Caco-2 (cell line): ENCODE results near the gene DLK1. TPM values are rescaled to one million over a fixed set of nuclear protein-coding genes. Genes with fewer than 3 reads are reported as not detected.

Experiments used
- BruUV-seq: library from RNA; stranded (reverse); fragments of 400-500 nt; replicated peaks from 2 replicates; lab custom pipeline; 2021; lab: Mats Ljungman, UMichigan
- CTCF ChIA-PET: fragments of 300-600 bp; sonication (Branson Sonifier 250); formaldehyde crosslinking; loops from one replicate; lab custom pipeline; 2022; ENCODE audit warnings: antibody characterized with exemption; lab: Charles Lee
- POLR2A ChIA-PET: fragments of 300-600 bp; sonication (Branson Sonifier 250); formaldehyde crosslinking; loops from one replicate; lab custom pipeline; 2022; ENCODE audit warnings: antibody characterized with exemption; lab: Charles Lee
- DNase-seq, 2 experiments: peaks; one replicate each; pipeline versions ENCODE4 v3.0.0 to v3.0.0-alpha.2; 2020 to 2022
- H3K27me3 ChIP-seq: replicated peaks from 2 replicates; pipeline ENCODE4 v1.6.0; 2011; ENCODE audit warnings: low read length; ENCODE audit not compliant: control insufficient read depth, insufficient read depth
- H3K36me3 ChIP-seq: 2 replicates; pipeline ENCODE4 v1.5.1; 2011; ENCODE audit warnings: low read length; ENCODE audit not compliant: control insufficient read depth, insufficient read depth
- H3K4me1 ChIP-seq: fragments of 250-450 bp; sonication (Bioruptor Pico); 2 replicates; pipeline ENCODE4 v1.5.1; 2020; ENCODE audit warnings: mild to moderate bottlenecking
- H3K4me3 ChIP-seq: 2 replicates; pipeline ENCODE4 v1.5.1; 2011; ENCODE audit warnings: low read depth, mild to moderate bottlenecking, control low read depth, low read length
- H3K9me3 ChIP-seq: fragments of 250-450 bp; sonication (Bioruptor Pico); 2 replicates; pipeline ENCODE4 v1.5.1; 2020; ENCODE audit warnings: mild to moderate bottlenecking, moderate library complexity
- H3K27ac Mint-ChIP-seq: one replicate; pipeline ENCODE4 v1.8.0; 2022; ENCODE audit warnings: mixed read lengths; ENCODE audit not compliant: unreplicated experiment
- H3K27me3 Mint-ChIP-seq: one replicate; pipeline ENCODE4 v1.8.0; 2022; ENCODE audit warnings: mixed read lengths; ENCODE audit not compliant: insufficient read depth, unreplicated experiment
- H3K36me3 Mint-ChIP-seq: one replicate; pipeline ENCODE4 v1.8.0; 2022; ENCODE audit warnings: mild to moderate bottlenecking, mixed read lengths; ENCODE audit not compliant: insufficient read depth, unreplicated experiment
- H3K4me1 Mint-ChIP-seq: one replicate; pipeline ENCODE4 v1.8.0; 2022; ENCODE audit warnings: low read depth, mixed read lengths; ENCODE audit not compliant: unreplicated experiment
- H3K4me3 Mint-ChIP-seq: one replicate; pipeline ENCODE4 v1.8.0; 2022; ENCODE audit warnings: mild to moderate bottlenecking, moderate library complexity, mixed read lengths; ENCODE audit not compliant: unreplicated experiment
- H3K9me3 Mint-ChIP-seq: one replicate; pipeline ENCODE4 v1.8.0; 2022; ENCODE audit warnings: mixed read lengths; ENCODE audit not compliant: unreplicated experiment
- intact Hi-C: fragments of 100-400 bp; cut with micrococcal nuclease; formaldehyde crosslinking; loops from one replicate; pipeline ENCODE4 v1.10.0; 2022; ENCODE audit not compliant: unreplicated experiment
- total RNA-seq: library from RNA; stranded (reverse); gene quantifications from 2 replicates; pipeline ENCODE4 v1.2.3, GENCODE V29; 2022
- TF ChIP-seq, protein P1 (sequence below), 2 experiments: fragments of 200-600 bp in 1 of 2; IDR thresholded peaks; 1 replicate in 1 of 2; 2 replicates in 1 of 2; pipeline versions ENCODE4 v1.5.1 to v1.8.0; 2011 to 2022; ENCODE audit warnings: antibody characterized with exemption in 1 of 2, control low read depth in 1 of 2, inconsistent platforms in 1 of 2, low read depth in 1 of 2, low read length in 1 of 2, mild to moderate bottlenecking in 1 of 2, moderate library complexity in 1 of 2; ENCODE audit not compliant: insufficient read depth in 1 of 2, severe bottlenecking in 1 of 2, unreplicated experiment in 1 of 2

The DLK1 gene
- total RNA-seq, 1 experiment from 2014 or later, result not detected

GRCh38 chr14:100780246-100780645 is 53.6 kb downstream of the DLK1 start:
- Histone ChIP-seq H3K9me3 (no peaks in the 10 kb centered on the region), H3K27me3 (no peaks in the 10 kb centered on the region), H3K4me3 (no peak overlapping the region), H3K36me3 (no peaks in the 10 kb centered on the region), H3K4me1 (no peaks in the 10 kb centered on the region)
- TF ChIP-seq, protein P1, sequence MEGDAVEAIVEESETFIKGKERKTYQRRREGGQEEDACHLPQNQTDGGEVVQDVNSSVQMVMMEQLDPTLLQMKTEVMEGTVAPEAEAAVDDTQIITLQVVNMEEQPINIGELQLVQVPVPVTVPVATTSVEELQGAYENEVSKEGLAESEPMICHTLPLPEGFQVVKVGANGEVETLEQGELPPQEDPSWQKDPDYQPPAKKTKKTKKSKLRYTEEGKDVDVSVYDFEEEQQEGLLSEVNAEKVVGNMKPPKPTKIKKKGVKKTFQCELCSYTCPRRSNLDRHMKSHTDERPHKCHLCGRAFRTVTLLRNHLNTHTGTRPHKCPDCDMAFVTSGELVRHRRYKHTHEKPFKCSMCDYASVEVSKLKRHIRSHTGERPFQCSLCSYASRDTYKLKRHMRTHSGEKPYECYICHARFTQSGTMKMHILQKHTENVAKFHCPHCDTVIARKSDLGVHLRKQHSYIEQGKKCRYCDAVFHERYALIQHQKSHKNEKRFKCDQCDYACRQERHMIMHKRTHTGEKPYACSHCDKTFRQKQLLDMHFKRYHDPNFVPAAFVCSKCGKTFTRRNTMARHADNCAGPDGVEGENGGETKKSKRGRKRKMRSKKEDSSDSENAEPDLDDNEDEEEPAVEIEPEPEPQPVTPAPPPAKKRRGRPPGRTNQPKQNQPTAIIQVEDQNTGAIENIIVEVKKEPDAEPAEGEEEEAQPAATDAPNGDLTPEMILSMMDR (IDR thresholded peaks at IDR 0.05; ENCODE audit: insufficient read depth in 1 of 2, low read depth in 1 of 2, low read length in 1 of 2, severe bottlenecking in 1 of 2, unreplicated experiment in 1 of 2), result no peak
- H3K4me1 Mint-ChIP-seq, result no peaks in the 10 kb centered on the region
- intact Hi-C loops, result no loop called here
- no peak overlapping the region for H3K27ac Mint-ChIP-seq
- BruUV-seq, result no TSS peak
- no peak overlapping the region for H3K4me3 Mint-ChIP-seq
- H3K36me3 Mint-ChIP-seq, result no peaks in the 10 kb centered on the region
- ChIA-PET CTCF (no interaction called here), POLR2A (no interaction called here)
- H3K9me3 Mint-ChIP-seq, result no peaks in the 10 kb centered on the region
- DNase-seq, result no peak
- peaks cover 3% of the 10 kb centered on the region for H3K27me3 Mint-ChIP-seq

GRCh38 chr14:100780646-100781355 is 54.1 kb downstream of the DLK1 start:
- intact Hi-C loops, result no loop called here
- no peak overlapping the region for H3K27ac Mint-ChIP-seq
- H3K27me3 Mint-ChIP-seq, result peaks cover 3% of the 10 kb centered on the region
- Histone ChIP-seq H3K9me3 (no peaks in the 10 kb centered on the region), H3K27me3 (no peaks in the 10 kb centered on the region), H3K36me3 (no peaks in the 10 kb centered on the region), H3K4me1 (no peaks in the 10 kb centered on the region), H3K4me3 (no peak overlapping the region)
- DNase-seq, result no peak
- H3K9me3 Mint-ChIP-seq, result no peaks in the 10 kb centered on the region
- H3K36me3 Mint-ChIP-seq, result no peaks in the 10 kb centered on the region
- BruUV-seq, result no TSS peak
- ChIA-PET CTCF (interaction anchor here (0.7 kb wide), 1 partner anchor 255 kb away, joined by 4 read pairs; no protein-coding TSS in a partner anchor), POLR2A (no interaction called here)
- no peak overlapping the region for H3K4me3 Mint-ChIP-seq
- no peaks in the 10 kb centered on the region for H3K4me1 Mint-ChIP-seq
- TF ChIP-seq, protein P1 (IDR thresholded peaks at IDR 0.05; ENCODE audit: insufficient read depth in 1 of 2, low read depth in 1 of 2, low read length in 1 of 2, severe bottlenecking in 1 of 2, unreplicated experiment in 1 of 2), result no peak

DNA sequence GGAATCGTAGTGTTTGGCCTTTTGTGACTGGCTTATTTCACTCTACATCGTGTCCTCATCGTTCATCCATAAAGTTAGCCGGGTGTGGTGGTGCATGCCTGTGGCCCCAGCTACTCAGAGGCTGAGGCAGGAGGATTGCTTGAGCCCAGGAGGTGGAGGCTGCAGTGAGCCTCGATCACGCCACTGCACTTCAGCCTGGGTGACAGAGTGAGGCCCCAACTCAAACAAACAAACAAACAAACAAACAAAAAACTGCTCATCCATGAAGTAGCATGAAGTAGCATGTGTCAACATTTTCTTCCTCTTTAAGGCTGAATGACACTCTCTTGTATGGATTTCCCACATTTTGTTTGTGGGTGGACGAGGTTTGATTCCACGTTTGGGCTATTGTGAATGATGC is 55.3 kb downstream of the DLK1 start:
- Mint-ChIP-seq H3K27ac (no peak overlapping the region), H3K4me3 (no peak overlapping the region), H3K36me3 (no peaks in the 10 kb centered on the region), H3K4me1 (no peaks in the 10 kb centered on the region), H3K27me3 (peaks cover 3% of the 10 kb centered on the region), H3K9me3 (no peaks in the 10 kb centered on the region)
- BruUV-seq, result no TSS peak
- Histone ChIP-seq H3K27me3 (no peaks in the 10 kb centered on the region), H3K4me3 (no peak overlapping the region), H3K9me3 (no peaks in the 10 kb centered on the region), H3K4me1 (no peaks in the 10 kb centered on the region), H3K36me3 (no peaks in the 10 kb centered on the region)
- no peak for DNase-seq
- CTCF ChIA-PET, result no interaction called here
- POLR2A ChIA-PET, result no interaction called here
- TF ChIP-seq, protein P1 (IDR thresholded peaks at IDR 0.05; ENCODE audit: insufficient read depth in 1 of 2, low read depth in 1 of 2, low read length in 1 of 2, severe bottlenecking in 1 of 2, unreplicated experiment in 1 of 2), result no peak
- intact Hi-C loops, result no loop called here
